Adrenal gland (tissue), 5 donors: ENCODE results near the gene MMEL1.

Source experiments
- CTCF ChIP-seq, 6 experiments: fragments of 450-650 bp in 4 of 6; fragments of 200-600 bp in 2 of 6; sonication (generic) in 1 of 6; IDR thresholded peaks; 1 replicate in 5 of 6; 2 replicates in 1 of 6; pipeline versions ENCODE4 v1.5.1 to v1.8.0; 2016 to 2021; ENCODE audit warnings: antibody characterized with exemption in 6 of 6, mild to moderate bottlenecking in 2 of 6, moderate library complexity in 1 of 6
- POLR2A ChIP-seq, 2 donors: fragments of 450-650 bp; IDR thresholded peaks; one replicate each; pipeline ENCODE4 v1.6.1; 2017; ENCODE audit warnings: antibody characterized with exemption in 2 of 2, mild to moderate bottlenecking in 2 of 2, moderate library complexity in 1 of 2
- donor health status: DM: no; HTN: no; CAD: no.

- no peak for TF ChIP-seq CTCF (IDR thresholded peaks at IDR 0.05)
- no peak for TF ChIP-seq POLR2A (IDR thresholded peaks at IDR 0.05)
Observed at GRCh38 chr1:2559509-2560298, 73.1 kb downstream of the MMEL1 start.
